ENCODE results near the gene GLDN. TPM values are rescaled to one million over a fixed set of nuclear protein-coding genes. Genes with fewer than 3 reads are reported as not detected.

The GLDN gene
- total and polyA plus RNA-seq, 2 of the 4 experiments (the other 2 are of a cell fraction), result under 0.01 TPM; not detected in 1

DNA sequence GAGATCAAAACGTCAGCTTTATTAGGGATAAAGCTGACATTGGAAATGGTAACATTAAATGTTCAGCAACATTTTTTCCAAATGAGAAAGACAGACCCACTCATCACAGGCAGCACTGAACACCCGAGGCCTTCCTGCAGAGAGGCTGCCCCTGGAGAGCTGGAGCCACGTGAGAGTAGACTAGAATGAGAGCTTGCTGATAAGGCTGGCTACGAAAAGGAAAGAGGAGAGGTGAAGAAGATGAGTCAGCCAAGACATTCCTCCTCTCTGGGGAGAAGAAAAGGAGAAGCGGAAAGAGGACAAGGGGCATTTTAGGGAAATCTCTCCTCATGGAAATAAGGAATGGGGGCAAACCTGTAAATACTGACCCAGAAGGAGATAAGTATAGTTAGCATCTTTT lies 10.3 kb upstream of the GLDN start:
- H3K27me3 ChIP-seq (ENCODE audit: control insufficient read depth, insufficient read depth, low read length), result peaks cover 15% of the 10 kb centered on the region
- in situ Hi-C loops (cut with MboI; ENCODE audit: low sequenced_read_pairs) (no loop called here), intact Hi-C loops (cut with micrococcal nuclease) (no loop called here), dilution Hi-C loops (cut with HindIII; ENCODE audit: low sequenced_read_pairs, unreplicated experiment) (no loop called here)
- H2AFZ ChIP-seq (replicated peaks; ENCODE audit: low read length, poor library complexity), result no peak overlapping the region
- no peak overlapping the region for H3K4ac ChIP-seq (ENCODE audit: low read depth, low read length)
- H2BK15ac ChIP-seq (ENCODE audit: low read depth, low read length), result no peak overlapping the region
- H3K9me1 ChIP-seq (ENCODE audit: insufficient read depth, low read length), result no peaks in the 10 kb centered on the region
- H2BK20ac ChIP-seq (ENCODE audit: low read depth, low read length), result no peak overlapping the region
- no peaks in the 10 kb centered on the region; the same call in 1 of the 2 replicates for H3K4me1 ChIP-seq (ENCODE audit: control insufficient read depth, insufficient read depth, low read length)
- no peaks in the 10 kb centered on the region for H3K9me3 ChIP-seq (ENCODE audit: control insufficient read depth, insufficient read depth, low read length)
- no peak overlapping the region for H2AK5ac ChIP-seq (ENCODE audit: low read depth, low read length)
- no peak overlapping the region for H3K56ac ChIP-seq (ENCODE audit: extremely low read depth, insufficient read depth, low read length)
- no CpG with 5 or more reads among the region's 5 CpGs for WGBS, 2 experiments (ENCODE audit: extremely low coverage in 2 of 2, insufficient read length in 1 of 2)
- DNase-seq, result peak; percentile 25
- H4K91ac ChIP-seq (ENCODE audit: insufficient read depth, low read depth, low read length), result no peak overlapping the region
- H2AK9ac ChIP-seq (replicated peaks; ENCODE audit: low read depth, low read length, poor library complexity), result no peak overlapping the region
- H4K5ac ChIP-seq (ENCODE audit: low read depth, low read length), result no peak overlapping the region
- CTCF ChIA-PET, result no interaction called here
- no peak overlapping the region for H2BK120ac ChIP-seq (ENCODE audit: low read depth, low read length)
- H3K18ac ChIP-seq (ENCODE audit: low read depth, low read length), result no peak overlapping the region
- H2BK5ac ChIP-seq (ENCODE audit: low read depth, low read length, poor library complexity, severe bottlenecking), result no peak overlapping the region
- POLR2A ChIA-PET (ENCODE audit: unreplicated experiment), result no interaction called here
- no peak overlapping the region for H3K23ac ChIP-seq (ENCODE audit: low read depth, low read length)
- H3K14ac ChIP-seq (replicated peaks; ENCODE audit: low read depth, low read length), result no peak overlapping the region
- ATAC-seq (ENCODE audit: low read depth), result peak; percentile 73
- H3K27ac ChIP-seq (ENCODE audit: insufficient read depth, low read length), result no peak overlapping the region
- no peaks in the 10 kb centered on the region for H3K36me3 ChIP-seq (ENCODE audit: control insufficient read depth, insufficient read depth, low read length)
- no peak overlapping the region for H3K4me2 ChIP-seq (ENCODE audit: low read depth, low read length)
- no peak overlapping the region for H3K9ac ChIP-seq (ENCODE audit: low read depth, low read length)
- no peaks in the 10 kb centered on the region for H4K20me1 ChIP-seq (ENCODE audit: insufficient read depth, low read length)
- no peak overlapping the region for H4K8ac ChIP-seq (ENCODE audit: low read depth in 2 of 2, low read length in 2 of 2)
- H3K4me3 ChIP-seq (ENCODE audit: insufficient read depth, low read depth, low read length), result no peak overlapping the region
- no peaks in the 10 kb centered on the region for H3K79me1 ChIP-seq (ENCODE audit: low read depth in 1 of 2, low read length in 2 of 2)
- no TSS peak for BruUV-seq (replicated peaks)
- TF ChIP-seq POLR2A (IDR thresholded peaks at IDR 0.05; ENCODE audit: low read depth, low read length) (no peak), SMC3 (IDR thresholded peaks at IDR 0.05; ENCODE audit: low read depth, low read length) (no peak), MAZ (IDR thresholded peaks at IDR 0.05; ENCODE audit: borderline replicate concordance, low read depth, low read length) (no peak), RAD21 (IDR thresholded peaks at IDR 0.05; ENCODE audit: low read length) (no peak), BHLHE40 (IDR thresholded peaks at IDR 0.05; ENCODE audit: low read depth, low read length) (no peak), CHD1 (IDR thresholded peaks at IDR 0.05; ENCODE audit: low read depth, low read length) (no peak), FOS (IDR thresholded peaks at IDR 0.05; ENCODE audit: low read depth, low read length) (no peak), RCOR1 (IDR thresholded peaks at IDR 0.05; ENCODE audit: insufficient replicate concordance, low read length) (no peak), MAFK (IDR thresholded peaks at IDR 0.05; ENCODE audit: low read depth, low read length) (no peak), CEBPB (IDR thresholded peaks at IDR 0.05; ENCODE audit: low read depth, low read length) (no peak), NFE2L2 (IDR thresholded peaks at IDR 0.05; ENCODE audit: low read depth, low read length) (no peak), MXI1 (IDR thresholded peaks at IDR 0.05; ENCODE audit: borderline replicate concordance, low read depth, low read length) (no peak), RFX5 (IDR thresholded peaks at IDR 0.05; ENCODE audit: low read depth, low read length) (no peak)
- TF ChIP-seq, protein P1, sequence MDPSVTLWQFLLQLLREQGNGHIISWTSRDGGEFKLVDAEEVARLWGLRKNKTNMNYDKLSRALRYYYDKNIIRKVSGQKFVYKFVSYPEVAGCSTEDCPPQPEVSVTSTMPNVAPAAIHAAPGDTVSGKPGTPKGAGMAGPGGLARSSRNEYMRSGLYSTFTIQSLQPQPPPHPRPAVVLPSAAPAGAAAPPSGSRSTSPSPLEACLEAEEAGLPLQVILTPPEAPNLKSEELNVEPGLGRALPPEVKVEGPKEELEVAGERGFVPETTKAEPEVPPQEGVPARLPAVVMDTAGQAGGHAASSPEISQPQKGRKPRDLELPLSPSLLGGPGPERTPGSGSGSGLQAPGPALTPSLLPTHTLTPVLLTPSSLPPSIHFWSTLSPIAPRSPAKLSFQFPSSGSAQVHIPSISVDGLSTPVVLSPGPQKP (IDR thresholded peaks at IDR 0.05; ENCODE audit: borderline replicate concordance, low read depth, low read length), result no peak
- TF ChIP-seq, protein P2, sequence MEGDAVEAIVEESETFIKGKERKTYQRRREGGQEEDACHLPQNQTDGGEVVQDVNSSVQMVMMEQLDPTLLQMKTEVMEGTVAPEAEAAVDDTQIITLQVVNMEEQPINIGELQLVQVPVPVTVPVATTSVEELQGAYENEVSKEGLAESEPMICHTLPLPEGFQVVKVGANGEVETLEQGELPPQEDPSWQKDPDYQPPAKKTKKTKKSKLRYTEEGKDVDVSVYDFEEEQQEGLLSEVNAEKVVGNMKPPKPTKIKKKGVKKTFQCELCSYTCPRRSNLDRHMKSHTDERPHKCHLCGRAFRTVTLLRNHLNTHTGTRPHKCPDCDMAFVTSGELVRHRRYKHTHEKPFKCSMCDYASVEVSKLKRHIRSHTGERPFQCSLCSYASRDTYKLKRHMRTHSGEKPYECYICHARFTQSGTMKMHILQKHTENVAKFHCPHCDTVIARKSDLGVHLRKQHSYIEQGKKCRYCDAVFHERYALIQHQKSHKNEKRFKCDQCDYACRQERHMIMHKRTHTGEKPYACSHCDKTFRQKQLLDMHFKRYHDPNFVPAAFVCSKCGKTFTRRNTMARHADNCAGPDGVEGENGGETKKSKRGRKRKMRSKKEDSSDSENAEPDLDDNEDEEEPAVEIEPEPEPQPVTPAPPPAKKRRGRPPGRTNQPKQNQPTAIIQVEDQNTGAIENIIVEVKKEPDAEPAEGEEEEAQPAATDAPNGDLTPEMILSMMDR (conservative IDR thresholded peaks at IDR 0.05; ENCODE audit: low read depth, low read length), result no peak
- TF ChIP-seq, protein P3, sequence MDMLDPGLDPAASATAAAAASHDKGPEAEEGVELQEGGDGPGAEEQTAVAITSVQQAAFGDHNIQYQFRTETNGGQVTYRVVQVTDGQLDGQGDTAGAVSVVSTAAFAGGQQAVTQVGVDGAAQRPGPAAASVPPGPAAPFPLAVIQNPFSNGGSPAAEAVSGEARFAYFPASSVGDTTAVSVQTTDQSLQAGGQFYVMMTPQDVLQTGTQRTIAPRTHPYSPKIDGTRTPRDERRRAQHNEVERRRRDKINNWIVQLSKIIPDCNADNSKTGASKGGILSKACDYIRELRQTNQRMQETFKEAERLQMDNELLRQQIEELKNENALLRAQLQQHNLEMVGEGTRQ (IDR thresholded peaks at IDR 0.05; ENCODE audit: low read depth, low read length), result no peak
